ENCODE results near the gene MT1B. TPM values are rescaled to one million over a fixed set of nuclear protein-coding genes. Genes with fewer than 3 reads are reported as not detected.

Gene MT1B
- total RNA-seq, 1 donor from 2014 or later: not detected

GRCh38 chr16:56626685-56627084 lies 25.0 kb upstream of the MT1B start:
- no peak for TF ChIP-seq CTCF (conservative IDR thresholded peaks at IDR 0.05; ENCODE audit: low read depth, low read length)
- H3K4me3 ChIP-seq (ENCODE audit: low read depth, low read length): peak overlapping the region; percentile 63
- no peak for DNase-seq (ENCODE audit: low read depth)

GRCh38 chr16:56628486-56629350 lies 23.0 kb upstream of the MT1B start:
- peak; percentile 12 for TF ChIP-seq CTCF (conservative IDR thresholded peaks at IDR 0.05; ENCODE audit: low read depth, low read length)
- DNase-seq (ENCODE audit: low read depth): no peak
- H3K4me3 ChIP-seq (ENCODE audit: low read depth, low read length): no peak overlapping the region

GRCh38 chr16:56629531-56629930 lies 22.2 kb upstream of the MT1B start:
- TF ChIP-seq CTCF (conservative IDR thresholded peaks at IDR 0.05; ENCODE audit: low read depth, low read length): no peak
- no peak overlapping the region for H3K4me3 ChIP-seq (ENCODE audit: low read depth, low read length)
- no peak for DNase-seq (ENCODE audit: low read depth)

GRCh38 chr16:56630134-56630533 lies 21.6 kb upstream of the MT1B start:
- no peak for DNase-seq (ENCODE audit: low read depth)
- TF ChIP-seq CTCF (conservative IDR thresholded peaks at IDR 0.05; ENCODE audit: low read depth, low read length): no peak
- no peak overlapping the region for H3K4me3 ChIP-seq (ENCODE audit: low read depth, low read length)

GRCh38 chr16:56631197-56631596 lies 20.5 kb upstream of the MT1B start:
- DNase-seq (ENCODE audit: low read depth): no peak
- H3K4me3 ChIP-seq (ENCODE audit: low read depth, low read length): no peak overlapping the region
- no peak for TF ChIP-seq CTCF (conservative IDR thresholded peaks at IDR 0.05; ENCODE audit: low read depth, low read length)

GRCh38 chr16:56631832-56632155 lies 19.9 kb upstream of the MT1B start:
- no peak for DNase-seq (ENCODE audit: low read depth)
- TF ChIP-seq CTCF (conservative IDR thresholded peaks at IDR 0.05; ENCODE audit: low read depth, low read length): no peak
- H3K4me3 ChIP-seq (ENCODE audit: low read depth, low read length): peak overlapping the region; percentile 60

All from epithelial cell of proximal tubule (primary cell).